ENCODE results near the gene NTM. TPM values are rescaled to one million over a fixed set of nuclear protein-coding genes. Genes with fewer than 3 reads are reported as not detected.

Gene NTM
- total and polyA plus RNA-seq, 2 experiments from 2014 or later, result 2.2 to 4.9 TPM

- DNase-seq (ENCODE audit: low spot score), result no peak
- Histone ChIP-seq H4K20me1 (ENCODE audit: insufficient read depth, poor library complexity, severe bottlenecking) (no peaks in the 10 kb centered on the region), H3K9me3 (ENCODE audit: low read depth) (no peaks in the 10 kb centered on the region), H3K27me3 (peaks cover 7% of the 10 kb centered on the region), H3K4me1 (ENCODE audit: insufficient read depth) (no peaks in the 10 kb centered on the region), H3K79me2 (no peaks in the 10 kb centered on the region), H3K27ac (no peak overlapping the region), H3K4me3 (no peak overlapping the region), H3K9me2 (replicated peaks; ENCODE audit: insufficient read depth) (no peaks in the 10 kb centered on the region), H2AFZ (no peak overlapping the region), H3K36me3 (replicated peaks; ENCODE audit: insufficient read depth, low read depth) (no peaks in the 10 kb centered on the region), H3K4me2 (no peak overlapping the region)
- 90% methylated on average over 7 of the region's 7 CpGs for WGBS (ENCODE audit: low lambda C conversion rate, missing lambda C conversion rate)
- TF ChIP-seq EZH2phosphoT487 (IDR thresholded peaks at IDR 0.05; ENCODE audit: low read depth, severe bottlenecking, unreplicated experiment), result no peak
- TF ChIP-seq CTCF (IDR thresholded peaks at IDR 0.05; ENCODE audit: poor library complexity), result no peak
- TF ChIP-seq EZH2 (IDR thresholded peaks at IDR 0.05; ENCODE audit: borderline replicate concordance), result no peak
These were observed 113.0 kb downstream of the NTM start for GRCh38 chr11:131483453-131483852.

DNA sequence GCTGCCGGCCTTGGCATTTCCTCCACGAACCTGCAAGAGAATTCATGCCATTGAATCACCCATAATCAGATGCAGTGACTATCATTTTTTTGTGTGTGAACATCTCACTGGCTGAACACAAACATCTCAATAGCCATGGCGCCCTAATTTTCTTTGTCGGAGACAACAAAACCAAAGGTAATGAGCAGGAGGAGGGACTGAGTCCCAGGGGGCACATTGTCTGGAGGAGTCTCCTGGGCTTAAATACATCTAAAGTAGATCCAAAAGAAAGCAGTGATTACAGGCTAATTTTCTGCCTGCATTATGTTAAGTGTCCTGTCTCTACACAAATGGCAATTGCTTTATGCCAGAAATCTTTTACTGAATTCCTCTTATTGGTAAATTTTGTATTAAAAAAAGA, 113.5 kb downstream of the NTM start:
- H3K9me2 ChIP-seq (replicated peaks; ENCODE audit: insufficient read depth), result no peaks in the 10 kb centered on the region
- DNase-seq (ENCODE audit: low spot score), result no peak
- H2AFZ ChIP-seq, result no peak overlapping the region
- H3K4me2 ChIP-seq, result no peak overlapping the region
- H3K27ac ChIP-seq, result no peak overlapping the region
- no peaks in the 10 kb centered on the region for H3K36me3 ChIP-seq (replicated peaks; ENCODE audit: insufficient read depth, low read depth)
- H3K4me1 ChIP-seq (ENCODE audit: insufficient read depth), result no peaks in the 10 kb centered on the region
- no peaks in the 10 kb centered on the region for H3K79me2 ChIP-seq
- no peaks in the 10 kb centered on the region for H4K20me1 ChIP-seq (ENCODE audit: insufficient read depth, poor library complexity, severe bottlenecking)
- H3K9me3 ChIP-seq (ENCODE audit: low read depth), result no peaks in the 10 kb centered on the region
- H3K27me3 ChIP-seq, result peaks cover 6% of the 10 kb centered on the region
- H3K4me3 ChIP-seq, result no peak overlapping the region
- WGBS (ENCODE audit: low lambda C conversion rate, missing lambda C conversion rate), result 75% methylated on average over 4 of the region's 4 CpGs
- TF ChIP-seq EZH2phosphoT487 (IDR thresholded peaks at IDR 0.05; ENCODE audit: low read depth, severe bottlenecking, unreplicated experiment), result no peak

GRCh38 chr11:131486100-131486499, 115.7 kb downstream of the NTM start:
- Histone ChIP-seq H3K27ac (no peak overlapping the region), H3K4me2 (no peak overlapping the region), H3K9me3 (ENCODE audit: low read depth) (no peaks in the 10 kb centered on the region), H3K36me3 (replicated peaks; ENCODE audit: insufficient read depth, low read depth) (no peaks in the 10 kb centered on the region), H4K20me1 (ENCODE audit: insufficient read depth, poor library complexity, severe bottlenecking) (no peaks in the 10 kb centered on the region), H3K79me2 (no peaks in the 10 kb centered on the region), H2AFZ (no peak overlapping the region), H3K4me3 (no peak overlapping the region), H3K4me1 (ENCODE audit: insufficient read depth) (no peaks in the 10 kb centered on the region), H3K9me2 (replicated peaks; ENCODE audit: insufficient read depth) (no peaks in the 10 kb centered on the region), H3K27me3 (peaks cover 3% of the 10 kb centered on the region)
- TF ChIP-seq EZH2phosphoT487 (IDR thresholded peaks at IDR 0.05; ENCODE audit: low read depth, severe bottlenecking, unreplicated experiment) (no peak), CTCF (IDR thresholded peaks at IDR 0.05; ENCODE audit: poor library complexity) (no peak), EZH2 (IDR thresholded peaks at IDR 0.05; ENCODE audit: borderline replicate concordance) (no peak)
- no peak for DNase-seq (ENCODE audit: low spot score)
- 75% methylated on average over 3 of the region's 3 CpGs for WGBS (ENCODE audit: low lambda C conversion rate, missing lambda C conversion rate)

- Histone ChIP-seq H4K20me1 (ENCODE audit: insufficient read depth, poor library complexity, severe bottlenecking) (no peaks in the 10 kb centered on the region), H3K79me2 (no peaks in the 10 kb centered on the region), H3K9me3 (ENCODE audit: low read depth) (no peaks in the 10 kb centered on the region), H3K4me1 (ENCODE audit: insufficient read depth) (no peaks in the 10 kb centered on the region), H3K36me3 (replicated peaks; ENCODE audit: insufficient read depth, low read depth) (no peaks in the 10 kb centered on the region), H3K27ac (no peak overlapping the region), H3K27me3 (peaks cover 3% of the 10 kb centered on the region), H2AFZ (no peak overlapping the region), H3K4me3 (no peak overlapping the region), H3K4me2 (no peak overlapping the region), H3K9me2 (replicated peaks; ENCODE audit: insufficient read depth) (no peaks in the 10 kb centered on the region)
- TF ChIP-seq CTCF (IDR thresholded peaks at IDR 0.05; ENCODE audit: poor library complexity) (no peak), EZH2 (IDR thresholded peaks at IDR 0.05; ENCODE audit: borderline replicate concordance) (no peak), EZH2phosphoT487 (IDR thresholded peaks at IDR 0.05; ENCODE audit: low read depth, severe bottlenecking, unreplicated experiment) (no peak)
- WGBS (ENCODE audit: low lambda C conversion rate, missing lambda C conversion rate), result 53% methylated on average over 2 of the region's 2 CpGs
- DNase-seq (ENCODE audit: low spot score), result no peak
These were observed 116.7 kb downstream of the NTM start for GRCh38 chr11:131486937-131487635.

All from hepatocyte (in vitro differentiated cells).